Skeletal muscle tissue (tissue), 4 donors: ENCODE results near the gene ADAMTSL1. TPM values are rescaled to one million over a fixed set of nuclear protein-coding genes. Genes with fewer than 3 reads are reported as not detected.

ENCODE experiments used
- H3K27ac ChIP-seq: one replicate; pipeline ENCODE4 v1.7.0; 2013; ENCODE audit warnings: mild to moderate bottlenecking, low read depth, low read length, inconsistent platforms
- H3K27me3 ChIP-seq, 3 donors: one replicate each; pipeline ENCODE4 v1.7.0; 2013; ENCODE audit warnings: low read length in 3 of 3; ENCODE audit not compliant: control insufficient read depth in 3 of 3, insufficient read depth in 3 of 3
- H3K36me3 ChIP-seq, 3 donors: one replicate each; pipeline ENCODE4 v1.7.0; 2013; ENCODE audit warnings: low read length in 3 of 3; ENCODE audit not compliant: control insufficient read depth in 3 of 3, insufficient read depth in 3 of 3
- H3K4me1 ChIP-seq, 3 donors: one replicate each; pipeline ENCODE4 v1.7.0; 2013; ENCODE audit warnings: low read length in 3 of 3, mild to moderate bottlenecking in 3 of 3; ENCODE audit not compliant: control insufficient read depth in 3 of 3, insufficient read depth in 3 of 3
- H3K4me3 ChIP-seq, 3 donors: one replicate each; pipeline ENCODE4 v1.7.0; 2013; ENCODE audit warnings: low read length in 3 of 3
- H3K9ac ChIP-seq, 3 donors: one replicate each; pipeline ENCODE4 v1.7.0; 2013; ENCODE audit warnings: low read length in 3 of 3, mild to moderate bottlenecking in 3 of 3, moderate library complexity in 2 of 3, low read depth in 1 of 3
- H3K9me3 ChIP-seq, 3 donors: one replicate each; pipeline ENCODE4 v1.7.0; 2013; ENCODE audit warnings: low read length in 3 of 3; ENCODE audit not compliant: control insufficient read depth in 3 of 3
- total RNA-seq: library from RNA; depleted of rRNA; stranded (reverse); fragments of >200 nt; gene quantifications from one replicate; pipeline ENCODE4 v1.2.3, GENCODE V29; 2014
- donor health status: Osteomylitis.

ADAMTSL1 gene
- total RNA-seq, 1 donor from 2014 or later = 18.3 TPM

DNA sequence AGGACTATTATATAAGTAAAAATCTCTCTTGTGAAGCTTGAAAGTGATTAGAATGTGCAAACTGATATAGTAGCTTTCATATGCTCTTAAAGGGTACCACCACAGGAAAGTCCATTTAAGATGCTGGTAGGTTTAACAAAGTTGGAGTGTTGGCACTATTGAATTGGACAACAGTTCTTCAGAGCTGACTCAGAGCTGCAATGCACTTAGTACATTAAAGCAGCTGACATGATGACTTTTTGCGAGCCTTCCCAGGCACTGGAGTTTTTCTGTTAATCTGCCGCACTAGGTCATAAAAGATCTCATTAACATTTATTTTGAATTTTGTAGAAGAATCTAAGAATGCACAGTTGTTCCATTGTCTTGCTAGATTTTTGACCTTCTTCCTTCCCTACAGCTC, 243.8 kb downstream of the ADAMTSL1 start:
- Histone ChIP-seq H3K4me3 (no peak overlapping the region), H3K9me3 (no peaks in the 10 kb centered on the region), H3K27me3 (no peaks in the 10 kb centered on the region), H3K4me1 (no peaks in the 10 kb centered on the region), H3K27ac (no peak overlapping the region), H3K9ac (no peak overlapping the region), H3K36me3 (no peaks in the 10 kb centered on the region)

DNA sequence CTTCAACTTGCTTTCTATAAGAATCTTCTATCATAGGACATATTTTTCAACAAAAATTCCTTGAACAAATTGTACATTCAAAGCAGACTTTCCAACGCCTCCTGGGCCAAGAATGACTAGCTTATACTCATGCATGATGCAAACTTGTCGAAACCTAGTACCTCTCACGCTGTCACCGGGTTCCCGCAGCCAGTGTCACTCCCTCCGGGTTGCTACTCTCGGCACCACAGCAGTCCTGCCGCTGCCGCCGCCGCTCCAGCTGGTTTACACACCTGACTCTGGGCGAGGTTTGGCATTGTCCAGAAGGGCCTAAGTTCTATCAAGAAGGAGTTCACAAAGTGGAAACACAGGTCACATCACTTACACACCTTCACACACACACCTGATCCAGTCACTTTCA, 244.4 kb downstream of the ADAMTSL1 start:
- no peaks in the 10 kb centered on the region for H3K36me3 ChIP-seq
- H3K27ac ChIP-seq = no peak overlapping the region
- H3K9me3 ChIP-seq = no peaks in the 10 kb centered on the region
- H3K27me3 ChIP-seq = no peaks in the 10 kb centered on the region
- no peak overlapping the region for H3K9ac ChIP-seq
- H3K4me3 ChIP-seq = no peak overlapping the region
- H3K4me1 ChIP-seq = no peaks in the 10 kb centered on the region

GRCh38 chr9:18718932-18719331, 245.0 kb downstream of the ADAMTSL1 start:
- Histone ChIP-seq H3K4me1 (no peaks in the 10 kb centered on the region), H3K36me3 (no peaks in the 10 kb centered on the region), H3K27me3 (no peaks in the 10 kb centered on the region), H3K27ac (no peak overlapping the region), H3K9me3 (no peaks in the 10 kb centered on the region), H3K9ac (no peak overlapping the region), H3K4me3 (no peak overlapping the region)

GRCh38 chr9:18720691-18721090, 246.7 kb downstream of the ADAMTSL1 start:
- Histone ChIP-seq H3K36me3 (no peaks in the 10 kb centered on the region), H3K9ac (no peak overlapping the region), H3K9me3 (no peaks in the 10 kb centered on the region), H3K4me1 (no peaks in the 10 kb centered on the region), H3K27me3 (no peaks in the 10 kb centered on the region), H3K27ac (no peak overlapping the region), H3K4me3 (no peak overlapping the region)

DNA sequence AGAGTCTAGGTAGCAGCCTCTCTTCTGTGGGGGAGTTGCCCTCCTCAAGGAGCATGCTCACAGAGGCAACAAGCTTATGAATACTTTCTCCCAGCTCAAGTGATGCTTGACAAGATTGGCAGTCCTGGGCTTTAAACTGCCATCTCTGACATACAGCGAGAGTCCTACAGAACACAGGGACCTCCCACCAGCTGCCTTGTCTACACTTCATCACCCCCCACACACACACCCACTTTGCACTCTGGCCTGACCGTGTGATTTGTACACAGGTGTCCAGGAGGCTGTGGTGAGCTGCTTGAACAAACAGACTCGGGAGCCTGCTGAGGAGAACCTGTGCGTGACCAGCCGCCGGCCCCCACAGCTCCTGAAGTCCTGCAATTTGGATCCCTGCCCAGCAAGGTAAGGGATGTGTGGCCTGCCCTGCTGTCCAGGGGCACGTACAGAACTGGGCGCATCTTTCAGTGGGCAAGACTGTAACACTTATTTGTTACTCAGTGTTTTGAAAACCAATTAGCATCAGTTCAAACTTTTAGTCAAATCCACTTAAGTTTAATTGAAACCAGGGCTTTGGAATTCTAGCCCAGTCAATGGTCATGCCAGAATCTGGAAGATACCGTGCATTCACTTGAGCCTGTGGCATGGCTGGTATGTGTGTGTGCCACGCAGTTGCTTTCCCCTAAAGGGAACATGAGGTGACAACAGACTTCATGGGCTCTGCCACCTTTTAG, 247.5 kb downstream of the ADAMTSL1 start:
- H3K27me3 ChIP-seq = no peaks in the 10 kb centered on the region
- H3K9ac ChIP-seq = no peak overlapping the region
- no peaks in the 10 kb centered on the region for H3K36me3 ChIP-seq
- no peak overlapping the region for H3K27ac ChIP-seq
- H3K4me3 ChIP-seq = no peak overlapping the region
- no peaks in the 10 kb centered on the region for H3K9me3 ChIP-seq
- H3K4me1 ChIP-seq = no peaks in the 10 kb centered on the region

DNA sequence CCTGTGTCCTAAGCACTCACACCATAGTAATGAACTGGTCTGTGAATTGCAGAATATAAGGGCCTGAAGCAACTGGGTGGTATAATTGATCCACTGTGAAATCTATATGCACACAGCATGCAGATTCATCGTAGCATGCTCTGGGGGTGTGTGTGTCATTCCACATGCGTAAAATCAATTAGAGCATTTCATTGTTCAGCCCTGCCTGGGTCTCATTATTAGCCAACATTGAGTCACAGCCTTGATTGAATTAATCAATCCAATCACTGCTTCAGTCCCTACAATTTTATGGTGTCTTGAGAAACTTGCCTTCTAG, 248.0 kb downstream of the ADAMTSL1 start:
- Histone ChIP-seq H3K9ac (no peak overlapping the region), H3K4me1 (no peaks in the 10 kb centered on the region), H3K27me3 (no peaks in the 10 kb centered on the region), H3K4me3 (no peak overlapping the region), H3K9me3 (no peaks in the 10 kb centered on the region), H3K27ac (no peak overlapping the region), H3K36me3 (no peaks in the 10 kb centered on the region)

- Histone ChIP-seq H3K36me3 (no peaks in the 10 kb centered on the region), H3K4me3 (no peak overlapping the region), H3K9me3 (no peaks in the 10 kb centered on the region), H3K4me1 (no peaks in the 10 kb centered on the region), H3K27me3 (no peaks in the 10 kb centered on the region), H3K27ac (no peak overlapping the region), H3K9ac (no peak overlapping the region)
Observed at GRCh38 chr9:18722882-18723281, 248.9 kb downstream of the ADAMTSL1 start.

DNA sequence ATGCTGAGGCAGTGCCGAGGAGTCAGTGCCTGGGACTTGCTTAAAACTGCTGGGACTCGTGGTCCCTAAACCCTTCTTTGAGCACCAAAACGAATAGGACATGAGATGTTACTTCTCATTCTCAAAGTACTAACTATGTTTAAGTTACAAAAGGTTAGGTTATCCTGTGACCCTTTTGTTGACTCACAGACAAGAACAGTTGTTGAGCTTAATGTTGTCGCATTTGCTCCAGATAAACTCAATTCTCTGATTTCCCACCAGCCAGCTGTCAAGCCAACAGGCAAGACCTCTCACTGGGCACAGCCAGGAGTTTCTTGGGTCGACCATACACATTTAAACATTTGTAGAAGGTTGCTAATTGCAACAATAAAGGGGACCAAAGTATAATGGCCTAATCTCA, 249.4 kb downstream of the ADAMTSL1 start:
- no peak overlapping the region for H3K9ac ChIP-seq
- H3K36me3 ChIP-seq = no peaks in the 10 kb centered on the region
- no peak overlapping the region for H3K27ac ChIP-seq
- H3K9me3 ChIP-seq = no peaks in the 10 kb centered on the region
- no peaks in the 10 kb centered on the region for H3K27me3 ChIP-seq
- no peaks in the 10 kb centered on the region for H3K4me1 ChIP-seq
- H3K4me3 ChIP-seq = no peak overlapping the region

DNA sequence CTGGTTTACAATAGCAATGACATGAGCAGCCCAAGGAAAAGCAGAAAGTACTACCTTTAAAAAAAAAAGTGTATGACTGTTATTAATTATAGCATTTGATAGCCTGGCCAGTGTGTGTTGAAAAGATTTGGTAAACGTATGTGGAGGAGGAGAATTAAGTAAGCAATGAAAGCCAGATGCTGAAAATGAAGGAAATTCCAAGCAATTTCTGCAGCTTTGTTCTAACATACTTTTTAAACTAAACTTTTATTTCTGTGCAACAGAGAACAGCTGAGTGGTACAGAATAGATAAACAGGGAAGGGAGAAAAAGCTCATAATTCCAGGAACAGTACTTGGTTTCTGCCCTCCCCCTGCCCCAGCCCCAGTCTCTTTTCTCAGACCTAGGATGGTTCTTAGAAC, 252.6 kb downstream of the ADAMTSL1 start:
- no peaks in the 10 kb centered on the region for H3K27me3 ChIP-seq
- no peaks in the 10 kb centered on the region for H3K9me3 ChIP-seq
- H3K4me3 ChIP-seq = no peak overlapping the region
- no peaks in the 10 kb centered on the region for H3K36me3 ChIP-seq
- no peaks in the 10 kb centered on the region for H3K4me1 ChIP-seq
- H3K27ac ChIP-seq = no peak overlapping the region
- H3K9ac ChIP-seq = no peak overlapping the region

DNA sequence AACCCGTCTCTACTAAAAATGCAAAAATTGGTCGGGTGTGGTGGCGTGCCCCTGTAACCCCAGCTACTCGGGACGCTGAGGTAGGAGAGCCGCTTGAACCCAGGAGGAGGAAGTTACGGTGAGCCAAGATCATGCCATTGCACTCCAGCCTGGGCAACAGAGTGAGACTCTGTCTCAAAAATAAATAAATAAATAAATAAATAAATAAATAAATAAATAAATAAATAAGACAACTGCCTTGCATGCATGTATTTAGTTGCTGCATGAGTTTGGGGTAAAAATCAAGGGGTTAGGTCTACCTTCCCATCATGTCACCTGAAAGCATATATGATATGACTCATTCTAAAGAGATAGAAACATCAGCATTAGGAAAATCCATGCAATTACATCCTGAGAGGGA, 254.0 kb downstream of the ADAMTSL1 start:
- H3K36me3 ChIP-seq = no peaks in the 10 kb centered on the region
- no peaks in the 10 kb centered on the region for H3K9me3 ChIP-seq
- H3K27ac ChIP-seq = no peak overlapping the region
- H3K4me3 ChIP-seq = no peak overlapping the region
- H3K9ac ChIP-seq = no peak overlapping the region
- H3K4me1 ChIP-seq = no peaks in the 10 kb centered on the region
- no peaks in the 10 kb centered on the region for H3K27me3 ChIP-seq

DNA sequence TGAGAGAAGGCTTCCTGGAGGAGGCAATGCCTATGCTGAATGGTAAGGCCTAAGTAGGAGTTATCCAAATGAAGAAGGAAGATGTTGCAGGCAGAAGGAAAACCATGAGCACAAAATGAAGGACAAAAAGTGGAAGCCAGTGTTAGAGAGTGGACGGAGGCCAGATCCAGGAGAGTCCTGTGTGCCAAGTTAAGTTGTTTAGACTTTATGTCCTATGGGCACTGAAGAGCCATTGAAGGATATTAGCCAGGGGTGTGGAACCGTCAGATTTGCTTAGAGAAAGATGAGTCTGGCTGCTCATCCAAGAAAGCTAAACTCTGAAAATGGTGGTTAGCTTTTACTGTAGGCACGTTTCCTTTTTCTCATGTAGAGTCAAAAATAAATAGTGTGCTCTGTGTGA, 254.7 kb downstream of the ADAMTSL1 start:
- Histone ChIP-seq H3K27me3 (no peaks in the 10 kb centered on the region), H3K36me3 (no peaks in the 10 kb centered on the region), H3K27ac (no peak overlapping the region), H3K9ac (no peak overlapping the region), H3K4me1 (no peaks in the 10 kb centered on the region), H3K4me3 (no peak overlapping the region), H3K9me3 (no peaks in the 10 kb centered on the region)
